ENCODE data around the gene HDAC4. TPM values are rescaled to one million over a fixed set of nuclear protein-coding genes. Genes with fewer than 3 reads are reported as not detected.

HDAC4 gene
- total and polyA plus RNA-seq, 10 of the 15 experiments (the other 5 are each of a cell fraction or from before 2014, with no cell fraction given), result 0.22 to 15.7 (median 4.8) TPM

- Histone ChIP-seq H3K27me3 (replicated peaks in 1 of 2; ENCODE audit: control insufficient read depth in 2 of 2, insufficient read depth in 2 of 2, low read length in 1 of 2) (no peaks in the 10 kb centered on the region), H3K9me3 (replicated peaks; ENCODE audit: control insufficient read depth, insufficient read depth, low read length) (no peaks in the 10 kb centered on the region), H3K4me1 (ENCODE audit: control insufficient read depth, insufficient read depth, low read length) (no peaks in the 10 kb centered on the region), H3K36me3 (ENCODE audit: control insufficient read depth in 2 of 2, insufficient read depth in 2 of 2, low read length in 1 of 2) (no peaks in the 10 kb centered on the region), H3K27ac (ENCODE audit: control insufficient read depth, insufficient read depth) (no peak overlapping the region), H4K20me1 (ENCODE audit: control insufficient read depth, insufficient read depth) (no peaks in the 10 kb centered on the region), H2AFZ (ENCODE audit: control insufficient read depth, low read depth, low read length) (no peak overlapping the region), H3K79me2 (ENCODE audit: control insufficient read depth, insufficient read depth, low read length) (no peaks in the 10 kb centered on the region), H3K9ac (ENCODE audit: control insufficient read depth, insufficient read depth, low read length) (no peak overlapping the region), H3K4me2 (ENCODE audit: control insufficient read depth, insufficient read depth) (no peak overlapping the region), H3K4me3 (no peak overlapping the region)
- WGBS (ENCODE audit: insufficient coverage, insufficient replicate concordance, low lambda C conversion rate, missing lambda C conversion rate), result 88% methylated on average over 24 of the region's 24 CpGs
- ATAC-seq (no peak), DNase-seq (ENCODE audit: low read depth, low spot score) (no peak), FAIRE-seq (no peak)
- in situ Hi-C loops (cut with MboI), result no loop called here
- RAD21 ChIA-PET (ENCODE audit: unreplicated experiment), result no interaction called here
- TF ChIP-seq MXI1 (IDR thresholded peaks at IDR 0.05; ENCODE audit: low read depth, low read length) (no peak), ZNF217 (IDR thresholded peaks at IDR 0.05) (no peak), E4F1 (IDR thresholded peaks at IDR 0.05; ENCODE audit: borderline replicate concordance, partially characterized antibody) (no peak), ZBTB11 (CRISPR knock-in tag; IDR thresholded peaks at IDR 0.05) (no peak), KAT2A (conservative IDR thresholded peaks at IDR 0.05; ENCODE audit: control insufficient read depth, low read depth, low read length) (no peak), ETV6 (conservative IDR thresholded peaks at IDR 0.05 in 1 of 2, IDR thresholded peaks at IDR 0.05 in 1 of 2; ENCODE audit: borderline replicate concordance in 1 of 2, low read depth in 1 of 2) (no peak), STAT1 (conservative IDR thresholded peaks at IDR 0.05) (no peak), RFX5 (IDR thresholded peaks at IDR 0.05; ENCODE audit: low read depth, low read length) (no peak), ZNF622 (IDR thresholded peaks at IDR 0.05) (no peak), SMC3 (IDR thresholded peaks at IDR 0.05; ENCODE audit: borderline replicate concordance, low read length) (no peak), KDM1A (IDR thresholded peaks at IDR 0.05; ENCODE audit: borderline replicate concordance) (no peak), POLR2AphosphoS5 (IDR thresholded peaks at IDR 0.05; ENCODE audit: low read length) (no peak), EP300 (IDR thresholded peaks at IDR 0.05; ENCODE audit: borderline replicate concordance in 1 of 2, control insufficient read depth in 1 of 2, low read depth in 2 of 2, low read length in 2 of 2) (no peak), TCF7 (IDR thresholded peaks at IDR 0.05; ENCODE audit: borderline replicate concordance) (no peak)
- BruUV-seq (replicated peaks), result no TSS peak
- POLR2A ChIA-PET, result no interaction called here
- CTCF ChIA-PET, result interaction anchor here (0.6 kb wide), 1 partner anchor 1156 kb away, joined by 3 read pairs; no protein-coding TSS in a partner anchor
- intact Hi-C loops (cut with micrococcal nuclease; ENCODE audit: unreplicated experiment), result no loop called here
- SMC1A ChIA-PET (ENCODE audit: uncharacterized antibody, unreplicated experiment), result no interaction called here
Measured at GRCh38 chr2:239066597-239066996, 334.2 kb downstream of the HDAC4 start.

Data from GM12878 (cell line).